GM12892 (cell line): Measurements from ENCODE around the gene HPS1.

Experiments
- POLR2A ChIP-seq: IDR thresholded peaks from 2 replicates; pipeline ENCODE4 v1.6.1; 2011; ENCODE audit warnings: low read depth, low read length, control low read depth
- POLR2AphosphoS5 ChIP-seq: IDR thresholded peaks from 2 replicates; pipeline ENCODE4 v1.6.1; 2011; ENCODE audit warnings: low read depth, low read length, control low read depth
- TAF1 ChIP-seq: IDR thresholded peaks from 2 replicates; pipeline ENCODE4 v1.6.1; 2011; ENCODE audit warnings: low read depth, mild to moderate bottlenecking, control low read depth, low read length, borderline replicate concordance

GRCh38 chr10:98450618-98451017 is 3.9 kb upstream of the HPS1 start:
- TF ChIP-seq POLR2A, result no peak
- no peak for TF ChIP-seq TAF1
- TF ChIP-seq POLR2AphosphoS5, result no peak
